Osteoblast (primary cell): ENCODE results near the gene TNFAIP3. TPM values are rescaled to one million over a fixed set of nuclear protein-coding genes. Genes with fewer than 3 reads are reported as not detected.

ENCODE experiments used
- DNase-seq: peaks from one replicate; pipeline ENCODE4 v3.0.0; 2011; ENCODE audit warnings: low spot score, mixed read lengths; ENCODE audit not compliant: insufficient read length; ENCODE audit errors: missing footprints
- H2AFZ ChIP-seq: 2 replicates; pipeline ENCODE4 v1.6.0; 2011; ENCODE audit warnings: mild to moderate bottlenecking, low read length
- H3K27ac ChIP-seq: 2 replicates; pipeline ENCODE4 v1.5.1; 2011; ENCODE audit warnings: mild to moderate bottlenecking, low read depth, low read length, moderate library complexity
- H3K27me3 ChIP-seq: 2 replicates; pipeline ENCODE4 v1.6.0; 2012; ENCODE audit warnings: mild to moderate bottlenecking, control low read depth, inconsistent platforms, low read length, moderate library complexity; ENCODE audit not compliant: insufficient read depth
- H3K36me3 ChIP-seq: 2 replicates; pipeline ENCODE4 v1.5.1; 2011; ENCODE audit warnings: mild to moderate bottlenecking, low read length, control low read depth, moderate library complexity; ENCODE audit not compliant: insufficient read depth
- H3K4me1 ChIP-seq: 2 replicates; pipeline ENCODE4 v1.5.1; 2011; ENCODE audit warnings: mild to moderate bottlenecking, low read length, control low read depth, moderate library complexity; ENCODE audit not compliant: insufficient read depth
- H3K4me2 ChIP-seq: 2 replicates; pipeline ENCODE4 v1.6.0; 2011; ENCODE audit warnings: mild to moderate bottlenecking, low read length; ENCODE audit not compliant: insufficient read depth
- H3K4me3 ChIP-seq: fragments of 200-600 bp; sonication (generic); 3 replicates; pipeline ENCODE4 v1.5.1; 2012; ENCODE audit warnings: mild to moderate bottlenecking, low read length, inconsistent platforms; ENCODE audit not compliant: insufficient read depth
- H3K79me2 ChIP-seq: 2 replicates; pipeline ENCODE4 v1.6.0; 2012; ENCODE audit warnings: mild to moderate bottlenecking, low read length, control low read depth, inconsistent platforms; ENCODE audit not compliant: insufficient read depth
- H3K9me3 ChIP-seq: 2 replicates; pipeline ENCODE4 v1.5.1; 2011; ENCODE audit warnings: low read depth, low read length, control low read depth
- H4K20me1 ChIP-seq: 2 replicates; pipeline ENCODE4 v1.6.0; 2012; ENCODE audit warnings: mild to moderate bottlenecking, low read length, control low read depth; ENCODE audit not compliant: insufficient read depth
- CTCF ChIP-seq: IDR thresholded peaks from 2 replicates; pipeline ENCODE4 v1.5.1; 2011; ENCODE audit warnings: mild to moderate bottlenecking, low read depth, low read length, moderate library complexity; ENCODE audit errors: extremely low read depth
- total RNA-seq: library from RNA; depleted of rRNA; stranded (reverse); fragments of >200 nt; gene quantifications from 2 replicates; pipeline ENCODE4 v1.2.3, GENCODE V29; 2012

The TNFAIP3 gene
- total RNA-seq: 8.5 and 10.5 TPM in 2 replicates

- H3K4me2 ChIP-seq: peak within 1 kb of the TSS; percentile 95
- peaks cover 42% of the 10 kb centered on the region for H3K4me1 ChIP-seq
- peaks cover 3% of the 10 kb centered on the region for H4K20me1 ChIP-seq
- DNase-seq: peak; percentile 99
- H3K27ac ChIP-seq: peak within 1 kb of the TSS; percentile 89
- H3K36me3 ChIP-seq: peaks cover 11% of the 10 kb centered on the region
- H3K9me3 ChIP-seq: no peaks in the 10 kb centered on the region
- peak within 1 kb of the TSS; percentile 84 for H2AFZ ChIP-seq
- H3K4me3 ChIP-seq: peak within 1 kb of the TSS; percentile 81
- H3K79me2 ChIP-seq: peaks cover 50% of the 10 kb centered on the region
- no peaks in the 10 kb centered on the region for H3K27me3 ChIP-seq
- TF ChIP-seq CTCF: peak; percentile 48
These were observed at the start of gene TNFAIP3 for GRCh38 chr6:137866914-137867684. Gene TNFAIP3 (plus strand): TSS chr6:137867259. CDS start chr6:137871228, 3,969 bp downstream.

DNA sequence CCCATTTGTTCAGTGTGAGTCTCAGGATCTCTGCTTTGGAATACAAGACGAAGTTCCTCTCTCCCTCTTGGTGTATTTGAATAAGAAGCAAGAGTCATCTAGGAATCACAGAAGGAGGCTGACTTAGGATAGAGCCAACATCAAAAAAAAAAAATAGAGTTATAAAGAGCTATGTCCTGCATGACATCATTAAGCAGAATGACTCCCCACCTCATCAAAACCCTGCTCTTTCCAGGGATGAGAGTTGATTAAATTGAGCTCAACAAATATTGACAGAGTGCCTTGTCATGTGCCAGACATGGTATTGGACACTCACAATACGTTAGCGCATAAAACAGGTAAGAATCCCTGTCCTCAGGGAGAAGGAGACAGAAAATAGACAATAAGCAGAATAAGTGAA is 48.6 kb upstream of the TNFAIP3 start:
- peaks cover 21% of the 10 kb centered on the region for H3K4me1 ChIP-seq
- no peak for TF ChIP-seq CTCF
- H3K9me3 ChIP-seq: no peaks in the 10 kb centered on the region
- no peak overlapping the region for H3K27ac ChIP-seq
- H3K4me3 ChIP-seq: no peak overlapping the region
- no peak overlapping the region for H2AFZ ChIP-seq
- no peaks in the 10 kb centered on the region for H3K79me2 ChIP-seq
- no peaks in the 10 kb centered on the region for H3K27me3 ChIP-seq
- no peaks in the 10 kb centered on the region for H4K20me1 ChIP-seq
- H3K4me2 ChIP-seq: no peak overlapping the region
- DNase-seq: no peak
- no peaks in the 10 kb centered on the region for H3K36me3 ChIP-seq

GRCh38 chr6:137819740-137820139 is 47.3 kb upstream of the TNFAIP3 start:
- Histone ChIP-seq H3K27me3 (no peaks in the 10 kb centered on the region), H2AFZ (peak overlapping the region; percentile 18), H3K27ac (no peak overlapping the region), H3K4me1 (peaks cover 21% of the 10 kb centered on the region), H3K36me3 (no peaks in the 10 kb centered on the region), H3K79me2 (no peaks in the 10 kb centered on the region), H3K4me2 (no peak overlapping the region), H3K9me3 (no peaks in the 10 kb centered on the region), H3K4me3 (no peak overlapping the region), H4K20me1 (no peaks in the 10 kb centered on the region)
- no peak for DNase-seq
- no peak for TF ChIP-seq CTCF

DNA sequence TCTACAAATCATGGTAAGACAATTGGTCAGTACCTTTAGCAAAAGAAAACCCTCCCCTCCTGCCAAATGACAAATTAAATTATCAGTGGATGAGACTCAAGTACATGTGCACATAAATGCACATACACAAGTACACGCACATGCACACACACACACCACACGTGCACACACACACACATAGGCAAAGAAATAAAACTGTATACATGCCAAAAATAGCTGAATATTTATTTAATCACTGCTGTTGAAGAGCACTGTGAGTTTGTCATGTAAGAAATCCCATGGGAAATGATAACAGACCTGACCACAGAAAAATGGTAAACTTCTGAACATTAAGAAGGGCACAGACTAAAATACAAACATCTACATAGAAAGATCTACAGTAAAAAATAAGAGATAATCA is 46.6 kb upstream of the TNFAIP3 start:
- no peaks in the 10 kb centered on the region for H3K36me3 ChIP-seq
- H2AFZ ChIP-seq: no peak overlapping the region
- no peak overlapping the region for H3K4me3 ChIP-seq
- DNase-seq: no peak
- H3K27me3 ChIP-seq: no peaks in the 10 kb centered on the region
- H3K4me2 ChIP-seq: peak overlapping the region; percentile 33
- H4K20me1 ChIP-seq: no peaks in the 10 kb centered on the region
- no peak for TF ChIP-seq CTCF
- peaks cover 21% of the 10 kb centered on the region for H3K4me1 ChIP-seq
- H3K27ac ChIP-seq: no peak overlapping the region
- no peaks in the 10 kb centered on the region for H3K9me3 ChIP-seq
- no peaks in the 10 kb centered on the region for H3K79me2 ChIP-seq
